ENCODE measurements around the gene TTC21A. TPM values are rescaled to one million over a fixed set of nuclear protein-coding genes. Genes with fewer than 3 reads are reported as not detected.

The TTC21A gene
- total RNA-seq, 1 experiment from 2014 or later, result 9.5 TPM

DNA sequence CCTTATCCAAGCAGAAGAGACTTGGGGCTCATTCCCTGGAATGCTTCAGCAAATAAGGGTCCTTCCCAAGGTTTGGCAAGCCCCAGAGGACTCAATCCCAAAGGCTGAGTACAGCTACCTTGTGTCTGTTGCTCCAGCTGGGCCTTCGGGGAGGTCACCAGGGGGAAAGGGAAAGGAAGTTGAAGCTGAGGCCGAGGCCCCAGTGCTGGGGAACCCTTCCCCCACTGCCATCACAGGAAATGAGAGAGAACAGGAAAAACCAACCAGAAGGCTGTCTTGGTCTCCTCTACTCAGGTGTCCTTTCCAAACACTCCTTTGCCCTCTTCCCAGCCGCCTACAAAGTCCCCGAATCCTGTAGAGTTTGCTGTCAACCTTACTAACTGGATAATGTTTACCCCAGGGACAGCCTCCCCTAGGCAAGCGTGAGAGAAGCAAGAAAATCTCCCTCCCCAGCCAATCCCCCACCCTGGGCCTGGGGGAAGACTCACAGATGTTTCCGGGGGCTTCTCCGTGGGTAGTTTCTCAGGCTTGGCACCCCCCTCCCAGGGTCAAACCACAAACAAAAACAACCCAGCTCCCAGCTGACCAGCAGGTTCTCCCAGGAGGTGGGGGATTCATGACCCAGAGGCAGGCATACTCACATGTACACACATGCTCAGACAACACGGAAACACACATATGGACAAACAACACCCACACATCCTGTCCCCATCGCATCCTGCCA, 40.4 kb downstream of the TTC21A start:
- peaks cover 75% of the 10 kb centered on the region for H3K4me1 ChIP-seq (replicated peaks; ENCODE audit: insufficient read depth)
- no peak overlapping the region for H3K4me3 ChIP-seq
- no peaks in the 10 kb centered on the region for H3K27me3 ChIP-seq (ENCODE audit: insufficient read depth, low read depth)
- peaks cover 8% of the 10 kb centered on the region; the same call in 1 of the 2 replicates for H4K20me1 ChIP-seq (ENCODE audit: insufficient read depth)
- DNase-seq, result peak in 1 of 2 experiments; percentile 34
- BruUV-seq (replicated peaks), result no TSS peak
- peaks cover 50% of the 10 kb centered on the region for H3K79me2 ChIP-seq (ENCODE audit: low read depth)
- peaks cover 56% of the 10 kb centered on the region for H3F3A ChIP-seq (ENCODE audit: insufficient read depth, low read depth)
- TF ChIP-seq CTCF (conservative IDR thresholded peaks at IDR 0.05), result no peak
- TF ChIP-seq EZH2 (IDR thresholded peaks at IDR 0.05; ENCODE audit: low read depth), result no peak
- POLR2A ChIA-PET (ENCODE audit: unreplicated experiment), result interaction anchor here (0.6 kb wide), 1 partner anchor 983 kb away, joined by 4 read pairs; the partner anchor contains the start of gene OXSR1
- H3K27ac ChIP-seq, result peak overlapping the region; percentile 65
- H3K9me2 ChIP-seq (ENCODE audit: insufficient read depth), result no peaks in the 10 kb centered on the region
- no peak overlapping the region for H2AFZ ChIP-seq
- H3K9me3 ChIP-seq (ENCODE audit: insufficient read depth, low read depth), result no peaks in the 10 kb centered on the region
- peak overlapping the region; percentile 96 for H3K4me2 ChIP-seq
- H3K36me3 ChIP-seq (ENCODE audit: low read depth), result no peaks in the 10 kb centered on the region
- intact Hi-C loops (cut with micrococcal nuclease; ENCODE audit: unreplicated experiment), result loop anchor here (10.0 kb wide), 1 partner anchor 1203 kb away; no protein-coding TSS in a partner anchor
- CTCF ChIA-PET, result no interaction called here

DNA sequence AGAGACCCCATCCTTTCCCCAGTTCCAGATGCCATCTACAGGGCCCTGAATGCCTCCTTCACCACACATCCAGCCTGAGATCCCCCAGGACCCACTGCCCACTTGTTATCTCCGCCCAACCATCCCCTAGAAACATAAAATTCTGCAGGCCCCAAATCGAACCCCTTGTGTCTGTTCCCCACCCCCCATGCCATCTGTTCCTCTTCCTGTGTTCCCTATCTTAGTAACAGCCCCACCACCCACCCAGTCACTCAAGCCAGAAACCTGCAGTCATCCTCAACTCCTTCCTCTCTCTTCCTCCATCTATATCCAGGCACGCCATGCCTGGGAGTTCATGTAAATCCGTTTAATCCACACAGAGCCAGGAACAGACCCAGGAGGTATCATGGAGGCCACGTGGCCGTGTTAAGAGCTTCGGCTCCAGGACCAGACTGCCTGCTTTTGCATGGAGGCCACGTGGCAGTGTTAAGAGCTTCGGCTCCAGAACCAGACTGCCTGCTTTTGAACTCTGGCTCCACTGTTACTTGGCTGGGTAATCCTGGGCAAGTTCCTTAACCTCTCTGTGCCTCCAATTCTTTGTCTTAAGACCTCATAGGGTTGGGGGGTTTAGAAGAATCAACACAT, 41.1 kb downstream of the TTC21A start:
- intact Hi-C loops (cut with micrococcal nuclease; ENCODE audit: unreplicated experiment), result loop anchor here (10.0 kb wide), 1 partner anchor 1204 kb away; no protein-coding TSS in a partner anchor
- no TSS peak for BruUV-seq (replicated peaks)
- Histone ChIP-seq H2AFZ (no peak overlapping the region), H3K27me3 (ENCODE audit: insufficient read depth, low read depth) (no peaks in the 10 kb centered on the region), H3K4me2 (peak overlapping the region; percentile 96), H3K4me3 (no peak overlapping the region), H3F3A (ENCODE audit: insufficient read depth, low read depth) (peaks cover 50% of the 10 kb centered on the region), H3K27ac (no peak overlapping the region), H3K9me3 (ENCODE audit: insufficient read depth, low read depth) (no peaks in the 10 kb centered on the region), H3K79me2 (ENCODE audit: low read depth) (peaks cover 46% of the 10 kb centered on the region), H3K4me1 (replicated peaks; ENCODE audit: insufficient read depth) (peaks cover 69% of the 10 kb centered on the region), H4K20me1 (ENCODE audit: insufficient read depth) (peaks cover 8% of the 10 kb centered on the region; the same call in 1 of the 2 replicates), H3K36me3 (ENCODE audit: low read depth) (no peaks in the 10 kb centered on the region), H3K9me2 (ENCODE audit: insufficient read depth) (no peaks in the 10 kb centered on the region)
- TF ChIP-seq EZH2 (IDR thresholded peaks at IDR 0.05; ENCODE audit: low read depth) (no peak), CTCF (conservative IDR thresholded peaks at IDR 0.05) (no peak)
- DNase-seq, result no peak
- POLR2A ChIA-PET (ENCODE audit: unreplicated experiment), result no interaction called here
- CTCF ChIA-PET, result no interaction called here

DNA sequence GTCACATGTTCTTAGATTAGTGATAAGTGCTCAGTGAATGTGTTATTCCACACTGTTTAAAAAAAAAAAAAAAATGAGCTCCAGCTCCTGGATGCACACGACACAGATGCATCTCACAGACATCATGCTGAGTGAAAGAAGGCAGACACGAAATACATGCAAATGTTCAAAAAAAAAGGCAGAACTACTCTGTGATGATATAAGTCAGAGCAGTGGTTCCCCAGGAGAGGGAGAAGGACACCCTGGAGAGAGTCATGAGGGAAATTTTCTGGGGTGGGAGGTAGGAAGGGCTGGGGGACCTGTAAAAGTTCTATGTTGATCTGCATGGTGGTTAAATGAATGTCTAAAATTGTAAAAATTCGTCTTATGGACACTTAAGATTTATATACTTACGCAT, 41.6 kb downstream of the TTC21A start:
- Histone ChIP-seq H4K20me1 (ENCODE audit: insufficient read depth) (peaks cover 8% of the 10 kb centered on the region; the same call in 1 of the 2 replicates), H3K4me2 (peak overlapping the region; percentile 96), H3K27ac (no peak overlapping the region), H3K27me3 (ENCODE audit: insufficient read depth, low read depth) (no peaks in the 10 kb centered on the region), H3K36me3 (ENCODE audit: low read depth) (no peaks in the 10 kb centered on the region), H3F3A (ENCODE audit: insufficient read depth, low read depth) (peaks cover 50% of the 10 kb centered on the region), H3K79me2 (ENCODE audit: low read depth) (peaks cover 46% of the 10 kb centered on the region), H3K4me3 (no peak overlapping the region), H3K9me2 (ENCODE audit: insufficient read depth) (no peaks in the 10 kb centered on the region), H2AFZ (no peak overlapping the region), H3K9me3 (ENCODE audit: insufficient read depth, low read depth) (no peaks in the 10 kb centered on the region), H3K4me1 (replicated peaks; ENCODE audit: insufficient read depth) (peaks cover 65% of the 10 kb centered on the region)
- no TSS peak for BruUV-seq (replicated peaks)
- TF ChIP-seq EZH2 (IDR thresholded peaks at IDR 0.05; ENCODE audit: low read depth) (no peak), CTCF (conservative IDR thresholded peaks at IDR 0.05) (no peak)
- no peak for DNase-seq
- CTCF ChIA-PET, result interaction anchor here (1.1 kb wide), 1 partner anchor 23 kb away, joined by 3 read pairs; no protein-coding TSS in a partner anchor
- intact Hi-C loops (cut with micrococcal nuclease; ENCODE audit: unreplicated experiment), result loop anchor here (10.0 kb wide), 1 partner anchor 1204 kb away; no protein-coding TSS in a partner anchor
- POLR2A ChIA-PET (ENCODE audit: unreplicated experiment), result interaction anchor here (0.6 kb wide), 1 partner anchor 47 kb away, joined by 4 read pairs; no protein-coding TSS in a partner anchor

All from PC-9 (cell line).